HL-60 (cell line): ENCODE data around the gene COL19A1.

Experiments used
- DNase-seq, 2 experiments: peaks; one replicate each; pipeline ENCODE4 v3.0.0-alpha.2; 2010 to 2020; ENCODE audit warnings: low read depth in 1 of 2, low spot score in 1 of 2
- H3K27ac ChIP-seq: fragments of 250-450 bp; sonication (Bioruptor Pico); replicated peaks from 2 replicates; pipeline ENCODE4 v1.5.1; 2020; ENCODE audit warnings: mild to moderate bottlenecking, moderate library complexity
- H3K27me3 ChIP-seq: fragments of 250-450 bp; sonication (Bioruptor Pico); 2 replicates; pipeline ENCODE4 v1.5.1; 2021; ENCODE audit warnings: mild to moderate bottlenecking, moderate library complexity; ENCODE audit not compliant: insufficient read depth, poor library complexity, severe bottlenecking
- H3K4me3 ChIP-seq: replicated peaks from 2 replicates; pipeline ENCODE4 v1.5.1; 2011; ENCODE audit warnings: mild to moderate bottlenecking, control low read depth, low read length; ENCODE audit not compliant: insufficient read depth
- GABPA ChIP-seq: IDR thresholded peaks from 2 replicates; pipeline ENCODE4 v1.6.1; 2012; ENCODE audit warnings: low read depth
- POLR2AphosphoS5 ChIP-seq: IDR thresholded peaks from 2 replicates; pipeline ENCODE4 v1.6.1; 2012; ENCODE audit warnings: low read depth
- SPI1 ChIP-seq: IDR thresholded peaks from 2 replicates; pipeline ENCODE4 v1.6.1; 2012; ENCODE audit warnings: low read depth, mild to moderate bottlenecking, borderline replicate concordance
- TF ChIP-seq, protein P1 (sequence below): IDR thresholded peaks from 2 replicates; pipeline ENCODE4 v1.6.1; 2012; ENCODE audit warnings: low read depth; ENCODE audit not compliant: insufficient replicate concordance
- TF ChIP-seq, protein P2 (sequence below): IDR thresholded peaks from one replicate; pipeline ENCODE4 v1.5.1; 2011; ENCODE audit warnings: low read length, control low read depth, inconsistent platforms; ENCODE audit not compliant: insufficient read depth

Gene COL19A1

DNA sequence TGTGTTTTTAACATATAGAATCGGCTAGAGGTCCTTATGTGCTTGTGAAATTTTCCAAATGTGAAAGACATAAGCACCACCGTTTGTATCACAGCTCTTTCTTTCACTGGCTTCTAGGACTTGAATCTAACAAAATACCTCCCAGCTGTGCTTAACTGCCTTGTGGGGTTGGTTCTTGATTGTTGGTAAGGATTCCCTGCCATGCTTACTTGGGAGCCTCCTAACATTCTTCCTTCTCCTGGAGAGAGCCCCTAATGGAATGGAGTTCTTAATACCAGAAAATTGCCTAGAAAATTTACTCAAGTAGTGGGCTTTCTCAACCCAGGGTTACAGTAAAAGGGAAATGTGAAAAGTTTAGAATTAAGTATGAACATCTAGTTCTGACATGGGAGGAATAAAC, 121.2 kb downstream of the COL19A1 start:
- H3K27ac ChIP-seq = no peak overlapping the region
- H3K27me3 ChIP-seq = no peaks in the 10 kb centered on the region
- no peak for DNase-seq
- no peak overlapping the region for H3K4me3 ChIP-seq
- TF ChIP-seq SPI1 (no peak), POLR2AphosphoS5 (no peak), GABPA (no peak)
- TF ChIP-seq, protein P1, sequence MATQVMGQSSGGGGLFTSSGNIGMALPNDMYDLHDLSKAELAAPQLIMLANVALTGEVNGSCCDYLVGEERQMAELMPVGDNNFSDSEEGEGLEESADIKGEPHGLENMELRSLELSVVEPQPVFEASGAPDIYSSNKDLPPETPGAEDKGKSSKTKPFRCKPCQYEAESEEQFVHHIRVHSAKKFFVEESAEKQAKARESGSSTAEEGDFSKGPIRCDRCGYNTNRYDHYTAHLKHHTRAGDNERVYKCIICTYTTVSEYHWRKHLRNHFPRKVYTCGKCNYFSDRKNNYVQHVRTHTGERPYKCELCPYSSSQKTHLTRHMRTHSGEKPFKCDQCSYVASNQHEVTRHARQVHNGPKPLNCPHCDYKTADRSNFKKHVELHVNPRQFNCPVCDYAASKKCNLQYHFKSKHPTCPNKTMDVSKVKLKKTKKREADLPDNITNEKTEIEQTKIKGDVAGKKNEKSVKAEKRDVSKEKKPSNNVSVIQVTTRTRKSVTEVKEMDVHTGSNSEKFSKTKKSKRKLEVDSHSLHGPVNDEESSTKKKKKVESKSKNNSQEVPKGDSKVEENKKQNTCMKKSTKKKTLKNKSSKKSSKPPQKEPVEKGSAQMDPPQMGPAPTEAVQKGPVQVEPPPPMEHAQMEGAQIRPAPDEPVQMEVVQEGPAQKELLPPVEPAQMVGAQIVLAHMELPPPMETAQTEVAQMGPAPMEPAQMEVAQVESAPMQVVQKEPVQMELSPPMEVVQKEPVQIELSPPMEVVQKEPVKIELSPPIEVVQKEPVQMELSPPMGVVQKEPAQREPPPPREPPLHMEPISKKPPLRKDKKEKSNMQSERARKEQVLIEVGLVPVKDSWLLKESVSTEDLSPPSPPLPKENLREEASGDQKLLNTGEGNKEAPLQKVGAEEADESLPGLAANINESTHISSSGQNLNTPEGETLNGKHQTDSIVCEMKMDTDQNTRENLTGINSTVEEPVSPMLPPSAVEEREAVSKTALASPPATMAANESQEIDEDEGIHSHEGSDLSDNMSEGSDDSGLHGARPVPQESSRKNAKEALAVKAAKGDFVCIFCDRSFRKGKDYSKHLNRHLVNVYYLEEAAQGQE = no peak
- TF ChIP-seq, protein P2, sequence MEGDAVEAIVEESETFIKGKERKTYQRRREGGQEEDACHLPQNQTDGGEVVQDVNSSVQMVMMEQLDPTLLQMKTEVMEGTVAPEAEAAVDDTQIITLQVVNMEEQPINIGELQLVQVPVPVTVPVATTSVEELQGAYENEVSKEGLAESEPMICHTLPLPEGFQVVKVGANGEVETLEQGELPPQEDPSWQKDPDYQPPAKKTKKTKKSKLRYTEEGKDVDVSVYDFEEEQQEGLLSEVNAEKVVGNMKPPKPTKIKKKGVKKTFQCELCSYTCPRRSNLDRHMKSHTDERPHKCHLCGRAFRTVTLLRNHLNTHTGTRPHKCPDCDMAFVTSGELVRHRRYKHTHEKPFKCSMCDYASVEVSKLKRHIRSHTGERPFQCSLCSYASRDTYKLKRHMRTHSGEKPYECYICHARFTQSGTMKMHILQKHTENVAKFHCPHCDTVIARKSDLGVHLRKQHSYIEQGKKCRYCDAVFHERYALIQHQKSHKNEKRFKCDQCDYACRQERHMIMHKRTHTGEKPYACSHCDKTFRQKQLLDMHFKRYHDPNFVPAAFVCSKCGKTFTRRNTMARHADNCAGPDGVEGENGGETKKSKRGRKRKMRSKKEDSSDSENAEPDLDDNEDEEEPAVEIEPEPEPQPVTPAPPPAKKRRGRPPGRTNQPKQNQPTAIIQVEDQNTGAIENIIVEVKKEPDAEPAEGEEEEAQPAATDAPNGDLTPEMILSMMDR = no peak

DNA sequence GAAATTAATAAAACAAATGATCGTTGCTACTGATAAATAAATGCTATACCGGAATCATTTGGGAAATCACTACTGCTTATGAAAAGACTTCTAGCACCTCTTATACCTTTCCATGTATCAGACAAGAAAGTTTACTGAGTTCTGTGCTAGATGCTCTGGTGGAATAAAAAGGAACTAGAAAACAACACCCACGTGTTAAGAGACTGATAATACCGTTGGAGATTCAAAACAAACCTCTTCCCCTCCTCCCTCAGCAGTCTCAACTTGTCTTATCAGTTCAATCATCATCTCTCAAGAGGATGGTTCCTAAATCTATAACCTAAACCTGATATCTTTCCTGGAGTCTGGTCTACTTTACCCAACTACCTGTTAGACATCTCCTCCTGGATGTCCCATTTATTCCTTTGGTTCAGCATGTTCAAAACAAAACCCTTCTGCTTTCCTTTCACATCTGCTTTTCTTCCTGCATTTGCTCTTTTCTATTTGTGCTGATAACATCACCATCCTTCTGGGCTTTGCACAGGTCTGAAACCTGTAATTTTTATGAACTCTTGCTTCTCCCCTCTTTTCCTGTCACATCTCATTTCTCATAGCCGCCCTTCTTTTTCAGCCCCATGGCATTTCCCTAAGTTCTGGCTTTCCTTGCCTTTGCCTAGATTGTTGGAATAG, 122.2 kb downstream of the COL19A1 start:
- Histone ChIP-seq H3K27ac (no peak overlapping the region), H3K4me3 (no peak overlapping the region), H3K27me3 (no peaks in the 10 kb centered on the region)
- no peak for DNase-seq
- TF ChIP-seq, protein P1 = no peak
- TF ChIP-seq POLR2AphosphoS5 (no peak), GABPA (no peak), SPI1 (no peak)
- TF ChIP-seq, protein P2 = no peak

DNA sequence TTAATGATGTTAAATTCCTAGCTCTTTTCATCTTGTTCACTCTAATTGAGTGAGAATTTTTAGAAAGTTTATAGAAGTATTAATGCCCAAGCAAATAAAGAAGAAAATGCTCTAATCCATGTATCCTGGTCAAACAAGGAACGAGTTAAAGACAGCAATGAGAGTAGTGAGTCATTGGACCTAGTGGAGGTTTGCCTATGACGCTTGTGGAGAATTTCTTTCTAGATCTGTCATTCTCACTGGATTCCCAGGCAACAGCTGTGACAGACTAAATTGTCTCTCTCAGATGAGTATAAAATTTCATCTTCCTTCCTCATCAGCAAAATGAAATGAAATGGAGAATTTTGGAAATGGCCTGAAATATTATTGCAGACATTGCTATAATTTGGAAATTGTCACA, 127.9 kb downstream of the COL19A1 start:
- H3K27me3 ChIP-seq = no peaks in the 10 kb centered on the region
- no peak overlapping the region for H3K27ac ChIP-seq
- no peak for DNase-seq
- TF ChIP-seq SPI1 (no peak), POLR2AphosphoS5 (no peak), GABPA (no peak)
- TF ChIP-seq, protein P2 = no peak
- TF ChIP-seq, protein P1 = no peak
- H3K4me3 ChIP-seq = no peak overlapping the region
